ENCODE measurements around the gene OR2A25. TPM values are rescaled to one million over a fixed set of nuclear protein-coding genes. Genes with fewer than 3 reads are reported as not detected.

OR2A25 gene
- total RNA-seq, 1 experiment from 2014 or later = not detected

DNA sequence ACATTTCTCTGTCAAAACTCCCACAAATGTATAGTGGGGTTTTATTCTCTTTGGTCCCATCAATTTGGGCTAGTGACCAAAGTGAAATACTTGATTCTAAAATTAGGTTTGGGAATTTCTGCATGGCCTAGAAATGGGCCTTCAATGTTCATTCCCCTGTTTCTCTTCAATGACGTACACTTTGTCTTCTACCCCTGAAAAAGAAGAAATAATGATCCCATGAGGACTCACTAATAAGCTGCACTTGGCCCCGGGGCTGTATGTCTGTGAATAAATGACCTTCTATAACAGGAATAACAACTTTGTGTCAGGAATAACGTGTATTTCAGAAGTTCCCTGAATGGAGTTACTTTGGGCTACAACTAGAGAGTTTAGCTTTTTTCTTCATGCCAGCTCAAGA lies 49.3 kb upstream of the OR2A25 start:
- Mint-ChIP-seq H3K27ac (no peak overlapping the region), H3K4me1 (peaks cover 6% of the 10 kb centered on the region; the same call in 1 of the 2 replicates), H3K36me3 (no peaks in the 10 kb centered on the region; the same call in 1 of the 2 replicates), H3K4me3 (no peak overlapping the region), H3K27me3 (ENCODE audit: low read depth) (no peaks in the 10 kb centered on the region), H3K9me3 (peaks cover 6% of the 10 kb centered on the region)
- ATAC-seq = no peak
- TF ChIP-seq RORB (CRISPR knock-in tag; IDR thresholded peaks at IDR 0.05) (no peak), OVOL2 (CRISPR knock-in tag; IDR thresholded peaks at IDR 0.05; ENCODE audit: borderline replicate concordance) (no peak), ZNF219 (CRISPR knock-in tag; IDR thresholded peaks at IDR 0.05; ENCODE audit: borderline replicate concordance) (no peak), SP1 (CRISPR knock-in tag; conservative IDR thresholded peaks at IDR 0.05) (no peak), NFATC4 (CRISPR knock-in tag; IDR thresholded peaks at IDR 0.05) (no peak), TEAD1 (CRISPR knock-in tag; IDR thresholded peaks at IDR 0.05) (no peak)
- TF ChIP-seq, protein P1, sequence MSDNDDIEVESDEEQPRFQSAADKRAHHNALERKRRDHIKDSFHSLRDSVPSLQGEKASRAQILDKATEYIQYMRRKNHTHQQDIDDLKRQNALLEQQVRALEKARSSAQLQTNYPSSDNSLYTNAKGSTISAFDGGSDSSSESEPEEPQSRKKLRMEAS (CRISPR knock-in tag; IDR thresholded peaks at IDR 0.05) = no peak
- TF ChIP-seq, protein P2, sequence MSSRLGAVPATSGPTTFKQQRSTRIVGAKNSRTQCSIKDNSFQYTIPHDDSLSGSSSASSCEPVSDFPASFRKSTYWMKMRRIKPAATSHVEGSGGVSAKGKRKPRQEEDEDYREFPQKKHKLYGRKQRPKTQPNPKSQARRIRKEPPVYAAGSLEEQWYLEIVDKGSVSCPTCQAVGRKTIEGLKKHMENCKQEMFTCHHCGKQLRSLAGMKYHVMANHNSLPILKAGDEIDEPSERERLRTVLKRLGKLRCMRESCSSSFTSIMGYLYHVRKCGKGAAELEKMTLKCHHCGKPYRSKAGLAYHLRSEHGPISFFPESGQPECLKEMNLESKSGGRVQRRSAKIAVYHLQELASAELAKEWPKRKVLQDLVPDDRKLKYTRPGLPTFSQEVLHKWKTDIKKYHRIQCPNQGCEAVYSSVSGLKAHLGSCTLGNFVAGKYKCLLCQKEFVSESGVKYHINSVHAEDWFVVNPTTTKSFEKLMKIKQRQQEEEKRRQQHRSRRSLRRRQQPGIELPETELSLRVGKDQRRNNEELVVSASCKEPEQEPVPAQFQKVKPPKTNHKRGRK (CRISPR knock-in tag; IDR thresholded peaks at IDR 0.05; ENCODE audit: borderline replicate concordance) = no peak
- TF ChIP-seq, protein P3, sequence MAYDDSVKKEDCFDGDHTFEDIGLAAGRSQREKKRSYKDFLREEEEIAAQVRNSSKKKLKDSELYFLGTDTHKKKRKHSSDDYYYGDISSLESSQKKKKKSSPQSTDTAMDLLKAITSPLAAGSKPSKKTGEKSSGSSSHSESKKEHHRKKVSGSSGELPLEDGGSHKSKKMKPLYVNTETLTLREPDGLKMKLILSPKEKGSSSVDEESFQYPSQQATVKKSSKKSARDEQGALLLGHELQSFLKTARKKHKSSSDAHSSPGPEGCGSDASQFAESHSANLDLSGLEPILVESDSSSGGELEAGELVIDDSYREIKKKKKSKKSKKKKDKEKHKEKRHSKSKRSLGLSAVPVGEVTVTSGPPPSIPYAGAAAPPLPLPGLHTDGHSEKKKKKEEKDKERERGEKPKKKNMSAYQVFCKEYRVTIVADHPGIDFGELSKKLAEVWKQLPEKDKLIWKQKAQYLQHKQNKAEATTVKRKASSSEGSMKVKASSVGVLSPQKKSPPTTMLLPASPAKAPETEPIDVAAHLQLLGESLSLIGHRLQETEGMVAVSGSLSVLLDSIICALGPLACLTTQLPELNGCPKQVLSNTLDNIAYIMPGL (CRISPR knock-in tag; IDR thresholded peaks at IDR 0.05) = no peak
- TF ChIP-seq, protein P4, sequence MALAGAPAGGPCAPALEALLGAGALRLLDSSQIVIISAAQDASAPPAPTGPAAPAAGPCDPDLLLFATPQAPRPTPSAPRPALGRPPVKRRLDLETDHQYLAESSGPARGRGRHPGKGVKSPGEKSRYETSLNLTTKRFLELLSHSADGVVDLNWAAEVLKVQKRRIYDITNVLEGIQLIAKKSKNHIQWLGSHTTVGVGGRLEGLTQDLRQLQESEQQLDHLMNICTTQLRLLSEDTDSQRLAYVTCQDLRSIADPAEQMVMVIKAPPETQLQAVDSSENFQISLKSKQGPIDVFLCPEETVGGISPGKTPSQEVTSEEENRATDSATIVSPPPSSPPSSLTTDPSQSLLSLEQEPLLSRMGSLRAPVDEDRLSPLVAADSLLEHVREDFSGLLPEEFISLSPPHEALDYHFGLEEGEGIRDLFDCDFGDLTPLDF (CRISPR knock-in tag; IDR thresholded peaks at IDR 0.05) = no peak
- ChIA-PET POLR2A (no interaction called here), CTCF (interaction anchor here (1.3 kb wide), 1 partner anchor 108 kb away, joined by 4 read pairs; no protein-coding TSS in a partner anchor)
- no peak for DNase-seq (ENCODE audit: low spot score)

GRCh38 chr7:144022169-144022568 lies 47.4 kb upstream of the OR2A25 start:
- peak; percentile 67 for ATAC-seq
- no peak for DNase-seq (ENCODE audit: low spot score)
- Mint-ChIP-seq H3K4me3 (no peak overlapping the region), H3K36me3 (no peaks in the 10 kb centered on the region; the same call in 1 of the 2 replicates), H3K27ac (no peak overlapping the region), H3K9me3 (peaks cover 6% of the 10 kb centered on the region), H3K27me3 (ENCODE audit: low read depth) (no peaks in the 10 kb centered on the region), H3K4me1 (peaks cover 6% of the 10 kb centered on the region; the same call in 1 of the 2 replicates)
- ChIA-PET CTCF (interaction anchor here (0.9 to 1.7 kb wide), 5 partner anchors 41 to 137 kb away, joined by 3 to 5 read pairs (median 4); no protein-coding TSS in a partner anchor), POLR2A (interaction anchor here (0.5 to 0.8 kb wide), 3 partner anchors 8 to 139 kb away, joined by 3 read pairs; no protein-coding TSS in a partner anchor)
- TF ChIP-seq GRHL2 (CRISPR knock-in tag; IDR thresholded peaks at IDR 0.05; ENCODE audit: insufficient replicate concordance, severe bottlenecking) = no peak
- no peak for TF ChIP-seq ATF6 (CRISPR knock-in tag; IDR thresholded peaks at IDR 0.05)
- no peak for TF ChIP-seq ZSCAN18 (CRISPR knock-in tag; IDR thresholded peaks at IDR 0.05)
- TF ChIP-seq ZBTB21 (CRISPR knock-in tag; IDR thresholded peaks at IDR 0.05; ENCODE audit: borderline replicate concordance) = no peak

Measured in WTC11 (cell line).